Adipocyte (in vitro differentiated cells): ENCODE results near the gene MFSD12.

Experiments
- DNase-seq: peaks from one replicate; pipeline ENCODE4 v3.0.0-alpha.2; 2015; ENCODE audit warnings: low read depth
- H3K27me3 ChIP-seq: replicated peaks from 2 replicates; pipeline ENCODE4 v1.7.0; 2013; ENCODE audit warnings: mild to moderate bottlenecking, low read length, moderate library complexity; ENCODE audit not compliant: control insufficient read depth, insufficient read depth
- H3K36me3 ChIP-seq: 2 replicates; pipeline ENCODE4 v1.7.0; 2013; ENCODE audit warnings: low read length, mild to moderate bottlenecking, moderate library complexity; ENCODE audit not compliant: control insufficient read depth, insufficient read depth, severe bottlenecking
- H3K4me1 ChIP-seq: 2 replicates; pipeline ENCODE4 v1.7.0; 2013; ENCODE audit warnings: mild to moderate bottlenecking, low read length, moderate library complexity; ENCODE audit not compliant: control insufficient read depth, insufficient read depth
- H3K4me3 ChIP-seq: 2 replicates; pipeline ENCODE4 v1.7.0; 2013; ENCODE audit warnings: mild to moderate bottlenecking, low read length, moderate library complexity
- H3K9ac ChIP-seq: 2 replicates; pipeline ENCODE4 v1.7.0; 2013; ENCODE audit warnings: mild to moderate bottlenecking, low read length, moderate library complexity
- H3K9me3 ChIP-seq: 2 replicates; pipeline ENCODE4 v1.7.0; 2013; ENCODE audit warnings: mild to moderate bottlenecking, low read length, moderate library complexity; ENCODE audit not compliant: control insufficient read depth

MFSD12 gene

DNA sequence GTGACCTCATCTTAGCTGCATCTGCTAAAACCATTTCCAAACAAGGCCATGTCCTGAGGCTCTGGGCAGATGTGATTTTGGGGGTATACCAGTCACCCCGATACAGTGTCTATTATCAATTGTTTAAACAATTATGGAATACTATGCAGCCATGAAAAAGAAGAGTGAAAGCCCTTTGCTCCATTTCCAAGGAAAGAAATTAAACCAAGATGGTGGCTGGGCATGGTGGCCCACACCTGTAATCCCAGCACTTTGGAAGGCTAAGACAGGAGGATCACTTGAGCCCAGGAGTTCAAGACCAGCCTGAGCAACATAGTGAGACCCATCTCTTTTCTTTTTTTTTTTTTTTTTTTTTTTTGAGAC, 17.6 kb downstream of the MFSD12 start:
- DNase-seq = no peak
- no peaks in the 10 kb centered on the region for H3K9me3 ChIP-seq
- peaks cover 16% of the 10 kb centered on the region for H3K36me3 ChIP-seq
- no peak overlapping the region for H3K9ac ChIP-seq
- no peak overlapping the region for H3K4me3 ChIP-seq
- no peaks in the 10 kb centered on the region for H3K27me3 ChIP-seq
- peaks cover 11% of the 10 kb centered on the region for H3K4me1 ChIP-seq

DNA sequence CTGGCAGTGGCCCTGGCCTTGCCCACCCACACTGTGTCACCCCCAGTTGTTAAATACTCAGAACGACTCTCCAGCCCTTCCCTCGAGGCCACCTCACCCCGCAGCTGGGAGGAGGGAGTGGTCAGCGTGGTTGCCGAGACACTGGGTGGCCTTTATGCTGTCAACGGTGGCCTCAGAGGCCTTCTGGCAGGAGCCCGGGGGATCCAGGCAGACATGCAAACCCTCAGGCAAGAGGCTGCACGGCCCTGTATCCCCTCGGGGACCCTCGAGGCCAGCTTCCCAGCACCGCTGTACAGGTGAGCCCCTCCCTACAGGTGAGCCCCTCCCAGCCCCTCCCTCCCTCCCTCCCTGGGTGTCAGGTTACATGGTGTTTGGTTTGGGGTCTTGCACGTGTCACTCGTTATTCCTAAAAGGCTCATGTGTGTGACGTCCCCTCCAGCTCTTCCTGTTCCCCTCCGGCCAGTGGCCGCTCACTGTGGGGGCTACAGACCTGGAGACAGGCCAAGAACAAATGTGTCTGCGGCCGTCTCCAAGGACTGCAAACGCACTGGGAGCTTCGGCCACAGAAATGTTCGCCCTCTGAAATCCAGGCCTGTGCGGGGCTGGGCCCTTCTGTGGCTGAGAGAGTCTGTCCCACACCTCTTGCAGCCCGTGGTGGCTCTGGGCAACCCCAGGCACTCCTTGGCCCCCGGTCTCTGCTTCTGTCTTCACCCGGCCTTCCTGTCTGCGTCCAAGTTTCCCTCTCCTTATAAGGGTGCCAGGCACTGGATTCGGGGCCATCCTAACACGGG, 18.2 kb downstream of the MFSD12 start, which contains the start of gene TEKTIP1:
TEKTIP1 (plus strand) TSS at position 210 of the 791 bp plus-strand sequence; CDS start at position 214, 4 bp downstream.
- Histone ChIP-seq H3K4me1 (peaks cover 11% of the 10 kb centered on the region), H3K27me3 (no peaks in the 10 kb centered on the region), H3K36me3 (peaks cover 18% of the 10 kb centered on the region), H3K9me3 (no peaks in the 10 kb centered on the region), H3K4me3 (no peak within 1 kb of the TSS), H3K9ac (no peak within 1 kb of the TSS)
- no peak for DNase-seq

DNA sequence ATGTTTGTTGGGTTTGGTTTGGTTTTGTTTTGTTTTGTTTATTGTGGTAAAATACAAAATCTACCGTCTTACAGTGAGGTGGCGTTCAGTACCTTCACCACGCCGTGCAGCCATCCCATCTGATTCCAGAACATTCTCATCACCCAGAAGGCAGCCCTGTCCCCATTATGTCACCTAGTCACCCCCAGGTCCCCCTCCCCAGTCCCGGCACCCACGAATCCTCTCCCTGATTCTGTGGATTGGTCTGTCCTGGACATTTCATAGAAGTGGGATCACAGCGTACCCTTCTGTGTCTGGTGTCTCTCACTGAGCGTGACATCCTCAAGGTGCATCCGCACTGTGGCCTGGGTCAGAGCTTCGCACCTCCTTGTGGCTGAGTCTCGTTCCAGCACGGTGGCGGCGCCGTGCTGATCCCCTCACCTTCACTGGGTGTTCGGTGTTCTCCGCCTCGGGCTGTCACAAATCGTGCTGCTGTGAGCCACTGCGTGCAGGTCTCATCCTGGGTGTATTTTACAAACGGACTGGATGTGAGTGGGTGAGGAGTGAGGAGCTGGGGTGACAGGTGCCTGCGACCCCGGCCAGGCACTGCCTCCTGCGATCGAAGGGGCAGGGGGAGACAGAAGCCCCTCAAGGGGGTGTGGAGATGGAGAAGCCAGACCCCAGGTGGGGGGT, 19.0 kb downstream of the MFSD12 start:
- no peaks in the 10 kb centered on the region for H3K9me3 ChIP-seq
- no peaks in the 10 kb centered on the region for H3K27me3 ChIP-seq

DNA sequence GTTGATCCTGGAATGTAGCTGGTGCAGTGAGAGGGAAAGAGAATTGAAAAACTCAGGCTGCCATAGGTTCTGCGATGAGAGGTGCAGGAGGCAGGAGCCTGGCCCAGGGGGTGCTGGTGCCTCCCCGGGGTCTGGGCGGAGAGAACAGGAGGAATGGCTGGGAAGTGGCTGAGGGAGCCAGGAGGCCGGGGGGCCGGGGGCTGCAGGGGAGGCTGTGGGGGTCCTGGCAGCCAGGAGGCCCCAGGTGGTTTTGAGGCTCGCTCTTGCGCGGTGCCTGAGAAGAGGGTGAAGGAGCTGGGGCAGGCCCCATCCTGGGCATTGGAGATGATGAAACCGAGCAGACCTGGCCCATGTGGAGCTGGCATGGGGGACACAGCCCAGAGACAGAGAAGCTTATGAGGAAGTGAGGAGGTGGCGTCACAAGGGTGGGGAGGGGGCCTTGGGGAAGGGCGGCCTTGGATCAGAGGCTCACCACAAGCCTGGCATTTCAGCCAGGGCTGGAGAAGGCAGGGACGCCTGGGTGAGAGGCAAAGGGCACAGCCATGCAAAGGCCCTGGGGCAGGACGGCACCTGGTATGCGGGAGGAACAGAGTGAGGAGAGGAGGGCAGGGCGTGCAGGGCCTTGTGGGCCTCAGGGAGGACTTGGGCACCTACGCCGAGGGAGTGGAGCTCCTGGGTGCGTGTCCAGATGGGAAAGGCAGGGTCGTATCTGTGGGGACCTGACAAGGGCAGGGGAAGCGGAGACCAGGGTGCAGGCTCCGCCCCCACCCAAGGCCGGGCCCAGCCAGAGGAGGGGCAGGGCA, 19.7 kb downstream of the MFSD12 start:
- H3K4me3 ChIP-seq = no peak overlapping the region

More for the DNA sequence above, 19.0 kb downstream of the MFSD12 start:
- H3K9ac ChIP-seq = no peak overlapping the region
- peaks cover 11% of the 10 kb centered on the region for H3K4me1 ChIP-seq
- peaks cover 24% of the 10 kb centered on the region for H3K36me3 ChIP-seq
- DNase-seq = no peak
- H3K4me3 ChIP-seq = no peak overlapping the region

DNA sequence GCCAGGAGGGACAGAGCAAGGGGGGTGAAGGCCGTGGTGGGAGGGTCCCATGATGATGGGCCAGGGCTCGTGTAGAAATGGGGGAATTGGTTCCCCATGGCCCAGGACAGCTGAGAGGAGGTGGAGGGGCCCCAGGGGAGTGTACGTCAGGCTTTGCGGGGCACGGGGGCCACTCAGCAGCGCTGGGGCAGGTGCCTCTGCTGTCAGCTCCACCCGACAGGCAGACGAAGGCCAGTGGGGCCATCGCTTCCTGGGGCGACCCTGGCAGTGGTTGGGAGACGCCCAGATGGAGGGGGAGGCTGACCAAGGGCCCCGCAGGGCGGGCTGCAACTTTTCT, 20.3 kb downstream of the MFSD12 start:
- H3K27me3 ChIP-seq = no peaks in the 10 kb centered on the region
- no peak overlapping the region for H3K9ac ChIP-seq
- peaks cover 34% of the 10 kb centered on the region for H3K36me3 ChIP-seq
- no peak for DNase-seq
- H3K9me3 ChIP-seq = no peaks in the 10 kb centered on the region
- H3K4me3 ChIP-seq = no peak overlapping the region
- H3K4me1 ChIP-seq = peaks cover 11% of the 10 kb centered on the region

More for the DNA sequence above, 19.7 kb downstream of the MFSD12 start:
- Histone ChIP-seq H3K36me3 (peaks cover 32% of the 10 kb centered on the region), H3K9ac (no peak overlapping the region), H3K4me1 (peaks cover 11% of the 10 kb centered on the region), H3K27me3 (no peaks in the 10 kb centered on the region), H3K9me3 (no peaks in the 10 kb centered on the region)
- no peak for DNase-seq

DNA sequence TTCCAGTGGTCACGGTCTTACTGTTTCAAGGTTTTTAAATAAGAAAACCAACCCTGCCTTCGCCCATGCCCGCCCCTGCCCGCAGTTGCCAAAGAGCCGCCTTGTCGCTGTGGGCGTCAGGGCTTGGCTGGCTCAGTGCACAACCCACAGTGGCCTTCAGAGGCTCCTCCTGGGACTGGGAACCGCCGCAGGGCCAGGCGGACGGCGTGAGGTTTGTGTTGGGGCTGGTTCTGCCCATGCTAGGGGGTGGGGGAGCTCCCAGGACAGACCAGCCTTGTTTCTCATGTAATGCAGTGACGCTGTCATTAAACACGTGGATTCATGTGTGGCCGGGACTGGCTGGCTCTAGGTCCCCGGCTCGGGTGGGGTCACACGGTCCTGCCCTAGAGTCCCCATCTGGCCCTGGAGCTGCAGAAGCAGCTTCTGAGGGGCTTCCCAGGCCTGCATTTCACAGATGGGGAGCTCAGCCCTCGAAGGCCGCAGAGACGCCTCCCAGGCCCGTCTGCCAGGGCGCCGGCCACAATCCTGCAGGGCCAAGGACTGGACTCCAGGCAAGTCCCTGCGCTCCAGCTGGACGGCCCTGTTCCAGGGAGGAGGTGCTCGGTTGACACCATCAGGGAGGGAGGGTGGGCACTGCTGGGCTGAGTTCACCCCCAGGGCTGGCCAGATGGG, 20.8 kb downstream of the MFSD12 start:
- H3K36me3 ChIP-seq = peaks cover 39% of the 10 kb centered on the region
- no peaks in the 10 kb centered on the region for H3K27me3 ChIP-seq
- no peak overlapping the region for H3K4me3 ChIP-seq
- no peak for DNase-seq
- no peaks in the 10 kb centered on the region for H3K9me3 ChIP-seq
- peaks cover 11% of the 10 kb centered on the region for H3K4me1 ChIP-seq
- H3K9ac ChIP-seq = peak overlapping the region; percentile 41

DNA sequence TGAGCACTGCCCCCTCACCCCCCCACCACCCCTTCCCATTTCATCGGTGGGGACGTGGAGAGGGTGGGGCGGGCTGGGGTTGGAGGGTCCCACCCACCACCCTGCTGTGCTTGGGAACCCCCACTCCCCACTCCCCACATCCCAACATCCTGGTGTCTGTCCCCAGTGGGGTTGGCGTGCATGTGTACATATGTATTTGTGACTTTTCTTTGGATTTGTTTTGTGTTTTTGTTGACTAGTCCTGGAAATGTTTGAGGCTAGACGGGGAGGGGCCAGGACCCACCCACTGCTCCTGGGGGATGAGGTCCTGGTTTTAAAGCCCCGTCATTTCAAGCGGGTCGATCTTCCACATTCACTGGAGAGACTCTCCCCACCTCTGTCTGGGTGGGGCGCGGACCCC, 21.4 kb downstream of the MFSD12 start:
- Histone ChIP-seq H3K27me3 (no peaks in the 10 kb centered on the region), H3K4me1 (peaks cover 11% of the 10 kb centered on the region), H3K9me3 (no peaks in the 10 kb centered on the region), H3K9ac (peak overlapping the region; percentile 41), H3K36me3 (peaks cover 44% of the 10 kb centered on the region), H3K4me3 (no peak overlapping the region)
- no peak for DNase-seq

DNA sequence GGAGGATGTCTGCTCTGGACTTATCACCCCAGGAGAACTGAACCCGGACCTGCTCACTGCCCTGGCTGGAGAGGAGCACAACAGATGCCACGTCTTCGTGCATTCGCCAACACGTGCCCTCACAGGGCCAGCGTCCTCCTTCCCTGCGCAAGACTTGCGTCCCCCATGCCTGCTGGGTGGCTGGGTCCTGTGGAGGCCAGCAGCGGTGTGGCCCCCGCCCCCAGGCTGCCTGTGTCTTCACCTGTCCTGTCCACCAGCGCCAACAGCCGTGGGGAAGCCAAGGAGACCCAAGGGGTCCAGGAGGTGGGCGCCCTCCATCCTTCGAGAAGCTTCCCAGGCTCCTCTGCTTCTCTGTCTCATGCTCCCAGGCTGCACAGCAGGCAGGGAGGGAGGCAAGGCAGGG, 21.8 kb downstream of the MFSD12 start:
- Histone ChIP-seq H3K36me3 (peaks cover 49% of the 10 kb centered on the region), H3K27me3 (no peaks in the 10 kb centered on the region), H3K9ac (no peak overlapping the region), H3K4me1 (peaks cover 11% of the 10 kb centered on the region), H3K9me3 (no peaks in the 10 kb centered on the region), H3K4me3 (no peak overlapping the region)
- DNase-seq = no peak

DNA sequence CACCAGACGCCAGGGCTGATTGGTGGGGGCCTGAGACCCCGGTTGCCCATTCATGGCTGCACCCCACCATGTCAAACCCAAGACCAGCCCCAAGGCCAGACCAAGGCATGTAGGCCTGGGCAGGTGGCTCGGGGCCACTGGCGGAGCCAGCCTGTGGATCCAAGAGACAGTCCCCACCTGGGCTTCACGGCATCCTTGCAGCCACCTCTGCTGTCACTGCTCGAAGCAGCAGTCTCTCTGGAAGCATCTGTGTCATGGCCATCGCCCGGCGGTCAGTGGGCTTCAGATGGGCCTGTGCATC, 22.2 kb downstream of the MFSD12 start:
- Histone ChIP-seq H3K9me3 (no peaks in the 10 kb centered on the region), H3K36me3 (peaks cover 51% of the 10 kb centered on the region), H3K4me3 (no peak overlapping the region), H3K9ac (no peak overlapping the region), H3K4me1 (peaks cover 11% of the 10 kb centered on the region), H3K27me3 (no peaks in the 10 kb centered on the region)
- DNase-seq = no peak

DNA sequence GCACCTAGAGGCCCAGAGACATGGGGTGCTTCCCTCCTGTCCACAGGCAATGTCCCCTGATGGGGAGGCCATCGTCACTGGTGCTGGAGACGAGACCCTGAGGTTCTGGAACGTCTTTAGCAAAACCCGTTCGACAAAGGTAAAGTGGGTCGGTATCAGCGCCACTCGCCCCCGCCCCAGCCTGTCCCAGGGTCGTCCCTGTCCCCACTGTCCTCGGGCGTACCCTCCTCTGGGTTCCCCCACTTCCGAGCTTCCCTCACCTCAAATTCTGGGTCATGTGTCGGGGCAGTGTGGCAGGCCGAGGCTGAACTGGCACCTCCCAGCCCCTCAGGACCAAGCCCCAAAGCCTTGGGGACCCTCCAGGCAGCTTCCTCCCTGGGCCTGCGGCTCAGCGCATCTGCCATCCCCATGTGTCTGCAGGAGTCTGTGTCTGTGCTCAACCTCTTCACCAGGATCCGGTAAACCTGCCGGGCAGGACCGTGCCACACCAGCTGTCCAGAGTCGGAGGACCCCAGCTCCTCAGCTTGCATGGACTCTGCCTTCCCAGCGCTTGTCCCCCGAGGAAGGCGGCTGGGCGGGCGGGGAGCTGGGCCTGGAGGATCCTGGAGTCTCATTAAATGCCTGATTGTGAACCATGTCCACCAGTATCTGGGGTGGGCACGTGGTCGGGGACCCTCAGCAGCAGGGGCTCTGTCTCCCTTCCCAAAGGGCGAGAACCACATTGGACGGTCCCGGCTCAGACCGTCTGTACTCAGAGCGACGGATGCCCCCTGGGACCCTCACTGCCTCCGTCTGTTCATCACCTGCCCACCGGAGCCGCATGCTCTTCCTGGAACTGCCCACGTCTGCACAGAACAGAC, 22.8 kb downstream of the MFSD12 start:
- Histone ChIP-seq H3K9ac (no peak overlapping the region), H3K36me3 (peaks cover 51% of the 10 kb centered on the region), H3K4me1 (peaks cover 11% of the 10 kb centered on the region), H3K27me3 (no peaks in the 10 kb centered on the region), H3K9me3 (no peaks in the 10 kb centered on the region), H3K4me3 (no peak overlapping the region)
- DNase-seq = no peak
